Thyroid gland (tissue), 4 donors: ENCODE data around the gene ATIC.

ENCODE experiments used
- POLR2A ChIP-seq, 2 donors: fragments of 450-650 bp; IDR thresholded peaks; one replicate each; pipeline ENCODE4 v1.6.1; 2017; ENCODE audit warnings: antibody characterized with exemption in 2 of 2, mild to moderate bottlenecking in 2 of 2, moderate library complexity in 1 of 2
- TF ChIP-seq, protein P1 (sequence below), 6 experiments: fragments of 200-600 bp in 3 of 6; fragments of 450-650 bp in 3 of 6; sonication (generic) in 3 of 6; IDR thresholded peaks; one replicate each; pipeline ENCODE4 v1.5.1; 2016 to 2019; ENCODE audit warnings: antibody characterized with exemption in 6 of 6, mild to moderate bottlenecking in 2 of 6, inconsistent platforms in 1 of 6, moderate library complexity in 1 of 6

DNA sequence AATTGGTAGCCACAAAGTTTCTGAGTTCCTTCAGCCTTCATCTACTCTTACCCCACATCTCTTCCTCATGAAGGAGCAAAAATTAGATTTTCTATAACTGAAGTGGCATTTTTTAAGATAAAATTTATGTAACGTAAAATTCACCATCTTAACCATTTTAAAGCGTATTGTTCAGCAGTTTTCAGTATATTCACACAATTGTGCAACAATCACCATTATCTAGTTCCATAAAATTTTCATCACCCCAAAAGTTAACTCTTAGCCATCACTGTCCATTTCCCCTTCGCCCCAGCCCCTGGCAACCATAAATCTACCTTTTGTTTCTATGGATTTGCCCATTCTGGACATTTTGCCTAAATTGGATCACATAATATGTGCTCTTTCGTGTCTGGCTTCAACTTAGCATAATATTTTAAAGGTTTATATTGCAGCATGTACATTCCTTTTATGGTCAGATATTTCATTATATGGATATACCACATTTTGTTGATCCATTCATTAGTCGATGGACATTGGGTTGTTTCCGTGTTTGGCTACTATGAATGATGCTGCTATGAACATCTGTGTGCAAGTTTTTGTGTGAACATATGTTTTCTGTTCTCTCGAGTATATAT is 44.6 kb downstream of the ATIC start:
- TF ChIP-seq, protein P1, sequence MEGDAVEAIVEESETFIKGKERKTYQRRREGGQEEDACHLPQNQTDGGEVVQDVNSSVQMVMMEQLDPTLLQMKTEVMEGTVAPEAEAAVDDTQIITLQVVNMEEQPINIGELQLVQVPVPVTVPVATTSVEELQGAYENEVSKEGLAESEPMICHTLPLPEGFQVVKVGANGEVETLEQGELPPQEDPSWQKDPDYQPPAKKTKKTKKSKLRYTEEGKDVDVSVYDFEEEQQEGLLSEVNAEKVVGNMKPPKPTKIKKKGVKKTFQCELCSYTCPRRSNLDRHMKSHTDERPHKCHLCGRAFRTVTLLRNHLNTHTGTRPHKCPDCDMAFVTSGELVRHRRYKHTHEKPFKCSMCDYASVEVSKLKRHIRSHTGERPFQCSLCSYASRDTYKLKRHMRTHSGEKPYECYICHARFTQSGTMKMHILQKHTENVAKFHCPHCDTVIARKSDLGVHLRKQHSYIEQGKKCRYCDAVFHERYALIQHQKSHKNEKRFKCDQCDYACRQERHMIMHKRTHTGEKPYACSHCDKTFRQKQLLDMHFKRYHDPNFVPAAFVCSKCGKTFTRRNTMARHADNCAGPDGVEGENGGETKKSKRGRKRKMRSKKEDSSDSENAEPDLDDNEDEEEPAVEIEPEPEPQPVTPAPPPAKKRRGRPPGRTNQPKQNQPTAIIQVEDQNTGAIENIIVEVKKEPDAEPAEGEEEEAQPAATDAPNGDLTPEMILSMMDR (IDR thresholded peaks at IDR 0.05) = no peak
- no peak for TF ChIP-seq POLR2A (IDR thresholded peaks at IDR 0.05)
